ENCODE data around the gene EIF4G2.

DNA sequence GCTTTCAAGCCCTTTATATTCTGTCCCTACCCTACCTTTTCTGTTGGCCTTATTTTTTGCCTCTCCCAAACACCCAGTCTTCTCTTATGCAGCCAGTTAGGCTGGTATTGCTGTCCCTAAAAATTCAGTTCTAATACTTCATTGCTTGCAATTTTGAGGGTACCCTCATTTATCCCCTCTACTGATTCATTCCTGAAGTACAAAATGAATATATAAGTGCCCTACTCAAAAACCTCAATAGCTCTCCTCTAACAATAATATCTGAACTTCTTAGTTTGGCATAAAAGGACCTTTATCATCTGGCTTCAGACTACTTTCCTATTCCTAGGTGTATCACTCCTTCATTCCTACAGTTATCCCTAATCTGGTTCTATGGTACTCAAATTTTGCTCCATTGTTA, 5.2 kb upstream of the EIF4G2 start:
- TF ChIP-seq ZNF274 (IDR thresholded peaks at IDR 0.05; ENCODE audit: low read depth, low read length) (no peak), YY1 (IDR thresholded peaks at IDR 0.05; ENCODE audit: insufficient read depth, insufficient read length) (no peak), SUZ12 (IDR thresholded peaks at IDR 0.05; ENCODE audit: extremely low read depth, insufficient read depth, insufficient read length) (no peak)
